Measurements from ENCODE around the gene TBCD. TPM values are rescaled to one million over a fixed set of nuclear protein-coding genes. Genes with fewer than 3 reads are reported as not detected.

The TBCD gene
- polyA plus RNA-seq, 6 donors from 2014 or later, result 23.6 to 34.7 (median 27.5) TPM

DNA sequence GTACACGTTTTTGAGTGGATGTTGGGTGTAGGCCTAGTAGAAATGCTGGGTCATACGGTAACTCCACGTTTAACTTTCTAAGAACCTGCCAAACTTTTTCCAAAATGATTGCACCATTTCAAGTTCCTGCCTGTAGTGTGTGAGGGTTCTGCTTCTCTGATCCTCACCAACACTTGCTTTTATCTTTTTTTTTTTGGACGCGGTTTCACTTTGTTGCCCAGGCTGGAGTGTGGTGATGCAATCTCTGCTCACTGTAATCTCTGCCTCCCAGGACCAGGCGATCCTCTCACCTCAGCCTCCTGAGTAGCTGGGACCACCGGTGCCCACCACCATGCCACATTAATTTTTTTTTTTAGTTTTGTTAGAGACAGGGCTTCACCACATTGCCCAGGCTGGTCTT lies 64.5 kb downstream of the TBCD start:
- H3K4me3 Mint-ChIP-seq, result peak overlapping the region in 1 of 8 donors; percentile 44
- DNase-seq (no peak), ATAC-seq (ENCODE audit: low read depth in 2 of 2) (no peak)
- peak overlapping the region in 2 of 6 donors; percentile 44 to 47 for H3K27ac Mint-ChIP-seq
- peaks cover 28 to 52% (median 31%) of the 10 kb centered on the region in 3 donors for H3K4me1 Mint-ChIP-seq
- peaks cover 3 to 14% (median 4%) of the 10 kb centered on the region in 7 donors for H3K9me3 Mint-ChIP-seq
- H3K27me3 Mint-ChIP-seq, result no peaks in the 10 kb centered on the region
- H3K36me3 Mint-ChIP-seq, result peaks cover 12 to 41% of the 10 kb centered on the region in 2 donors

DNA sequence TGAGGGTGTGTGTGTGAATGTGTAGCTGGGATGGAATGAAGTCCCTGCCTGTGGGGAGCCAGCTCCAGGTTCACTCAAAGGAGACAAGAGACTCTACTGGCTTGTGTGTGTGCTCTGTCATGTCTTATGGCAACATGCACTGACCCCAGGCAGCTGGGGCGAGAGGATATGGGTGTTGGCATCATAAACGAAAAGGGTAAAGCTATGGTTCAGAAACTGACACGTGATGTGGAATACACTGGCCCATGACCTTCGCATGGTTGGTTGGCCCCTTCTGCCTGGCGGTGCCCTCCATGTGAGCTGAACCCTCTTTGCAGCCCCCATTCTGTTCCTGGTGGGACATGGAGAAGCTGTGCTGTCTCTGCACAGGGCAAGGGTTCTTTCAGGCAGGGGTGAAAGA lies 66.1 kb downstream of the TBCD start:
- peak overlapping the region in 7 of 8 donors; percentile 26 to 86 (median 77) for H3K4me3 Mint-ChIP-seq

DNA sequence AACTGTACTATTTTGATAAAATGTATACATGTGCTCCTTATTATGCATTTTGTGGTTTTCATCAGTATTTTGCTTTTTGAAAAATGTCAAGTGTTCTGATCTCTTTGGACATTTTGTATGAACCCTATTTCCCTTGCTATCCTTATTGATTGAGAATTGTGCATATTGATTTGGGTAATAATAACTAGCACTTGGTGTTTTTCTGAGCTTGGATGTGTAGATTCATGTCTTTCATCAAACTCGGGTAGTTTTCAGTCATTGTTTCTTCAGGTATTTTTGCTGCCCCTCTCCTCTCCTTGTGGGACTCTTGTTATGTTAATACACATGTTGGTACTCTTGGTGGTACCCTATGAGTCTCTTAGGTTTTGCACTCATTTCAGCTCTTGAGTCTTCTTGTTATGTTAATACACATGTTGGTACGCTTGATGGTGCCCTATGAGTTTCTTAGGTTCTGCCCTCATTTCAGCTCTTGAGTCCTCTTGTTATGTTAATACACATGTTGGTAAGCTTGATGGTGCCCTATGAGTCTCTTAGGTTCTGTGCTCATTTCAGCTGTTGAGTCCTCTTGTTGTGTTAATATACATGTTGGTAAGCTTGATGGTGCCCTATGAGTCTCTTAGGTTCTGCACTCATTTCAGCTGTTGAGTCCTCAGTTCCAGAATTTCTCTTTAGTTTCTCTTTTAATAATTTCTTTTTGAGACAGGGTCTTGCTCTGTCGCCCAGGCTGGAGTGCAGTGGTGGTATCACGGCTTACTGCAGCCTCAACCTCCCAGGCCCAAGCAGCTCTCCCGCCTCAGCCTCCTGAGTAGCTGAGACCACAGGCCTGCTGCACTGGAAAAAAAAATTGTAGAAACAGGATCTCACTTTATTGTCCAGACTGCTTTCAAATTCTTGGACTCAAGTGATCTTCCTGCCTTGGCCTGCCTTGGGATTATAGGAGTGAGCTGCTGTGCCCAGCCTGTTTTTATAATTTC lies 68.7 kb downstream of the TBCD start:
- Mint-ChIP-seq H3K27me3 (no peaks in the 10 kb centered on the region), H3K4me3 (peak overlapping the region in 4 of 8 donors; percentile 1 to 43 (median 20)), H3K4me1 (peaks cover 31 to 42% (median 35%) of the 10 kb centered on the region in 3 donors), H3K9me3 (peaks cover 3 to 14% (median 4%) of the 10 kb centered on the region in 7 donors), H3K36me3 (peaks cover 9 to 14% of the 10 kb centered on the region in 2 donors), H3K27ac (peak overlapping the region in 5 of 6 donors; percentile 15 to 81 (median 70))
- no peak for ATAC-seq (ENCODE audit: low read depth in 2 of 2)
- no peak for DNase-seq

More for the DNA sequence above, 66.1 kb downstream of the TBCD start:
- H3K27me3 Mint-ChIP-seq, result no peaks in the 10 kb centered on the region
- peaks cover 21 to 34% of the 10 kb centered on the region in 2 donors for H3K36me3 Mint-ChIP-seq
- H3K27ac Mint-ChIP-seq, result peak overlapping the region; percentile 11 to 97 (median 86)
- peaks cover 31 to 52% (median 35%) of the 10 kb centered on the region in 3 donors for H3K4me1 Mint-ChIP-seq
- peaks cover 3 to 14% (median 4%) of the 10 kb centered on the region in 7 donors for H3K9me3 Mint-ChIP-seq
- DNase-seq, result no peak
- no peak for ATAC-seq (ENCODE audit: low read depth in 2 of 2)

DNA sequence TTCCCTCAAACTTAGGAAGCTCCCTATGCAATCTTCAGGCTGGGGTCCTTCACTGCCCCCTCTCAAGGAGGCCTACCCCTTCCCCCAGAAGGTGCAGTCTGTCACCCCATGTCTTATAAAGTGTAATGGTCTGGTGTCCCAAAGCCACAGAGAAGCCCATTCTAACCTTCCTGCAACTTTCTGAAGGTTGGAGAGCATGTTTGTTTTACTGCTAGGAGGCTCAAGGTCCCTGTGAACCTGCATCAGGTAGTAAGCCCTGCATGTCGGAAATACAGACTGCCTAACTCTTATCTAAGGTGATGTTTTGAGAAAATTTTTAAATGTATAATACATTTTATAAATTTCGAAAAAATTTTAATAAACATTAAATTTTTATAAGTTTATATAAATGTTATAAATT lies 69.7 kb downstream of the TBCD start:
- peaks cover 9 to 14% of the 10 kb centered on the region in 2 donors for H3K36me3 Mint-ChIP-seq
- H3K4me1 Mint-ChIP-seq, result peaks cover 31 to 35% (median 33%) of the 10 kb centered on the region in 3 donors

DNA sequence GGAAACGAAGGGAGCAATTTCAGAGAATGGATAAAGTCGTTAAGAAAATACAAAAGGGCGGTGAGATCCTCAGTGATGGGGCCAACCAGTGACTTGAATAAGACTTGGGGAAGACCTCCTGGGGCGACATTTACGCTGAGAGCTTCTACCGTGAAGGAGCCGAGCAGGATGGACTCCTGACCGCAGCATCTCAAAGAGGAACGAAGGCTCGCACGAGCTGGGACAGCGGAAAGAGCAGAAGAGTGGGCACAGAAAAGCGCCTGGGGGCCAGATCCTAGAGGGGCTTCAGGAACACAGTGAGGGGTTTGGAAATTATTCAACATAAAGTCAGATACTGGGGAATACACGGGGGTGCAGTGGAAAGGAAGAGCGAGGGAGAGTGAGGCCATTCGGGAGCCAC lies 70.4 kb downstream of the TBCD start:
- no peak for ATAC-seq (ENCODE audit: low read depth in 2 of 2)
- no peak for DNase-seq
- peaks cover 3 to 14% (median 4%) of the 10 kb centered on the region in 7 donors for H3K9me3 Mint-ChIP-seq
- peaks cover 9 to 14% of the 10 kb centered on the region in 2 donors for H3K36me3 Mint-ChIP-seq
- H3K27ac Mint-ChIP-seq, result peak overlapping the region in 1 of 6 donors; percentile 88
- H3K4me1 Mint-ChIP-seq, result peaks cover 31 to 35% (median 33%) of the 10 kb centered on the region in 3 donors
- H3K27me3 Mint-ChIP-seq, result no peaks in the 10 kb centered on the region
- H3K4me3 Mint-ChIP-seq, result peak overlapping the region in 1 of 8 donors; percentile 54

More for the DNA sequence above, 69.7 kb downstream of the TBCD start:
- no peaks in the 10 kb centered on the region for H3K27me3 Mint-ChIP-seq
- DNase-seq (no peak), ATAC-seq (ENCODE audit: low read depth in 2 of 2) (no peak)
- no peak overlapping the region for H3K27ac Mint-ChIP-seq
- peaks cover 3 to 14% (median 4%) of the 10 kb centered on the region in 7 donors for H3K9me3 Mint-ChIP-seq
- H3K4me3 Mint-ChIP-seq, result no peak overlapping the region

DNA sequence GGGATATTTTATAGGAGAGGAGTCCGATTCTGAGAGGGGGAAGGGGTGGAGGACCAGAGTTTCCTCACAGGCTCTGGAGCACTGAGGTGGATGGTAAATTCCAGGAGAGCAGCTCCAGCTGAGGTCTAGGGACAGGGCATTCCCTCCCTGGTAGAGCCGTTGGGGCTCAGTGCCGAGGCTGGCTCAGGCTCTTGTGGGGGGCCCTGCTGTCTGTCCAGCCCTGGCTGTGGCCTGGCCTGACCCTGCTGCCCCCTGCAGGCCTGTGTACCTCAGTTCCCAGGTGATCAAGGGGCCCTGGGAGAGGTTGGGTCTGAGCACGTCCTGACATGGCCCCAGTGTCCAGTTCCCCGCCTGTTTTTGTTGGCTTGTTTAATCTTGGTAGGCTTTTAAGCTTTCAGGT lies 71.1 kb downstream of the TBCD start:
- Mint-ChIP-seq H3K4me3 (no peak overlapping the region), H3K9me3 (peaks cover 3 to 14% (median 4%) of the 10 kb centered on the region in 7 donors), H3K27me3 (no peaks in the 10 kb centered on the region), H3K36me3 (peaks cover 12 to 14% of the 10 kb centered on the region in 2 donors), H3K27ac (no peak overlapping the region), H3K4me1 (peaks cover 24 to 34% (median 26%) of the 10 kb centered on the region in 3 donors)
- DNase-seq, result no peak
- no peak for ATAC-seq (ENCODE audit: low read depth in 2 of 2)

DNA sequence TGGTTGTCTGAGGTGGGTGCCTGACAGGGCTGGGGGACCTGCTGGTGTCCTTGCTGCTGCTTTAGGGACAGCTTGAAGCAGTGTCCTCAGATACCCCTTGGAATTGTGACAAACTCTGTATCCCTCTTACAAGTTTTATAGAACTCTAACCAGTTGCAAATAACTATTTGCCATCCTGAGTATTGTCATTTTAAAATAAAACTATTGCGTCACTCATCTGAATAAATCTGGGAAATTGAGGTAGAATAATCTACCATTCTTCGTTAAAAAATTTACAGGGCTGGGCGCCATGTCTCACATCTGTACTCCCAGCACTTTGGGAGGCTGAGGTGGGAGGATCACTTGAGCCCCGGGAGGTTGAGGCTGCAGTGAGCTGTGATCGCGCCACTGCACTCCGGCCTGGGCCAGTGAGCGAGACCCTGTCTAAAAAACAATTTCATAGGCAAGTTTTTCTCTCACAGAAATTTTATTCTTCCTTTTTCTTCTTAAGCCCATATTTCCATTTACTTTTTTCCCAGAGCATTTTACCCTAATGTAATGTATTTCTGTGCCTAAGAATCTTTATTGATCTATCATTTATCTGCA lies 73.8 kb downstream of the TBCD start:
- no peak for DNase-seq
- no peak overlapping the region for H3K27ac Mint-ChIP-seq
- no peaks in the 10 kb centered on the region for H3K27me3 Mint-ChIP-seq
- H3K9me3 Mint-ChIP-seq, result peaks cover 0 to 7% (median under 1%) of the 10 kb centered on the region in 7 donors
- H3K36me3 Mint-ChIP-seq, result peaks cover 9 to 20% of the 10 kb centered on the region in 2 donors
- H3K4me1 Mint-ChIP-seq, result peaks cover 0 to 29% (median 13%) of the 10 kb centered on the region in 3 donors
- no peak for ATAC-seq (ENCODE audit: low read depth in 2 of 2)
- H3K4me3 Mint-ChIP-seq, result no peak overlapping the region

DNA sequence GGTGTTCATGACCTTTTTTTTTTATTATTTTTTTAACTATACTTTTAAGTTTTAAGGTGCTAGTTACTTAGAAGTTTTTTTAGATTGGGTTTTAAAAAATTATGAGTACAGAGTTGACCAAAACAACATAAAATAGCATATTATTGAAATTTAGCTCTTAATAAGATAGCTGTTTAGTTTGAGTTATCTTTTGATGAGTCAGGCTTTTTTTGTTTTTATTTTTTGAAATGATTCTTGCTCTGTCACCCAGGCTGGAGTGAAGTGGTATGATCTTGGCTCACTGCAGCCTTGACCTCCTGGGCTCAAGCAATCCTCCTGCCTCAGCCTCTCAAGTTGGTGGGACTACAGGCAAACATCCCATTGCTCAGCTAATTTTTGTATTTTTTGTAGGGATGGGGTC lies 74.3 kb downstream of the TBCD start:
- Mint-ChIP-seq H3K36me3 (peaks cover 9 to 17% of the 10 kb centered on the region in 2 donors), H3K27me3 (no peaks in the 10 kb centered on the region), H3K27ac (no peak overlapping the region), H3K9me3 (peaks cover 0 to 5% (median 0%) of the 10 kb centered on the region in 7 donors), H3K4me1 (peaks cover 0 to 26% (median 9%) of the 10 kb centered on the region in 3 donors), H3K4me3 (no peak overlapping the region)
- ATAC-seq (ENCODE audit: low read depth in 2 of 2), result no peak
- DNase-seq, result no peak

DNA sequence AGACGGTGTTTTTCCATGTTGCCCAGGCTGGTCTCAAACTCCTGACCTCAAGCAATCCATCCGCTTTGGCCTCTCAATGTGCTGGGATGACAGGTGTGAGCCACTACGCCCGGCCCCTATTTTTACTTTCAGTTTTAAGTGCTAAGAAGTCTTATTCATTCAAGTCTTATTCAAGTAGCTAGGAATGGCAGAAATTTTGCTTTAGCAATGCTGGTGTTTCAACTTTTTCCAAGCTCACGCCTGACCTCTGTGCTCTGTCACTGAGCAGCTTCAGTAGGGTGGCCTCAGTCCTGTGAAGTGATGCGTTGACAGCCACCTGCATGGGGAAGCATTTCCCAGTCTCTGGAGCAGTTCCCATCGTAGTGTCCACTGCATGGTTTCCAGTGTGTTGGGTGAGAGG lies 75.1 kb downstream of the TBCD start:
- ATAC-seq (ENCODE audit: low read depth in 2 of 2) (no peak), DNase-seq (no peak)
- Mint-ChIP-seq H3K4me3 (no peak overlapping the region), H3K27ac (no peak overlapping the region), H3K36me3 (peaks cover 8 to 17% of the 10 kb centered on the region in 2 donors), H3K4me1 (peaks cover 0 to 23% (median 15%) of the 10 kb centered on the region in 3 donors), H3K9me3 (peaks cover 0 to 5% (median 0%) of the 10 kb centered on the region in 7 donors), H3K27me3 (no peaks in the 10 kb centered on the region)

DNA sequence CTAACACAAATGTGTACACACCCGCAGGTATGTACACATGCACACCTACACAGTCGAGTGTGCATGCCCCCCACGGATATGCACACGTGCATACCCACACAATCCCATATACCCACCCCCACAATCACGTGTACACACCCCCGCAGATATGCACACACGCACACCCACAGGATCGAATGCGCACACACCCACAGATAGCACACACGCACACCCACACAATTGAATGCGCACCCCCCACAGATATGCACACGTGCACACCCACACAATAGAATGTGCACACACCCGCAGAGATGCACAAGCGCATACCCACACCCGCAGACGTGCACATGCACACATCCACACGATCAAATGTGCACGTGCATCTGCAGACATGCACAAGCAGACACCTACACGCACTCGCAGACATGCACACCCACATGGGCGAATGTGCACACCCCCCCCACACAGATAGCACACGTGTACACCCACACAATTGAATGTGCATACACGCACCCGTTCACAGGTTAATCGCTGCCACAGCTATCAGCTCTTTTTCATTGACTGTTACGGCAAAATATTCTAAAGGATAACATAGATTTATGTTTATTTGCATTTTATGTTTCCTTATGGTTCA lies 77.1 kb downstream of the TBCD start:
- no peak for DNase-seq
- Mint-ChIP-seq H3K27ac (peak overlapping the region in 1 of 6 donors; percentile 32), H3K9me3 (peaks cover 0 to 5% (median 0%) of the 10 kb centered on the region in 7 donors), H3K4me1 (peaks cover 0 to 17% (median 15%) of the 10 kb centered on the region in 3 donors), H3K4me3 (no peak overlapping the region), H3K36me3 (peaks cover 0 to 17% of the 10 kb centered on the region in 2 donors), H3K27me3 (no peaks in the 10 kb centered on the region)
- no peak for ATAC-seq (ENCODE audit: low read depth in 2 of 2)

DNA sequence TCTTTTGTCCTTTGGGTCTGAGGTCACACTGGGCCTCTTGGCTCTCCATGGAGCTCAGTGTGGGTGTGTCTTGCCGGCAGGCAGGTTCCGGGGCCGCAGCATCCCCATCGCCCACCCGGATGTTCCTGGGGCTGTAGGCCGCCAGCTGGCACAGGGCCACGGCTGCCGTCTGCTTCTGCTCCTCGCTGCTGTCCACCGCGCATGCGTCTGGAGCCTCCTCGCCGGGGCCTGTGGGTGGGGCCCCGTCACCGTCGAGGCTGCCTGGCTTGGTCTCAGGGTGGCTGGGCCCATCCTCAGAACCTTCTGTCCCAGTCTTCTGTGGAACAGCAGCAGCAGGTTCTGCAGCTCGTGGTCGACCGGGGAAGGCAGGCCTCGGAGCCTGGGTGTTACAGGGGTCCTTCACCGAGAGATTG lies 78.4 kb downstream of the TBCD start:
- ATAC-seq (ENCODE audit: low read depth in 2 of 2) (no peak), DNase-seq (no peak)
- Mint-ChIP-seq H3K27ac (no peak overlapping the region), H3K4me1 (peaks cover 0 to 17% (median 15%) of the 10 kb centered on the region in 3 donors), H3K36me3 (peaks cover 0 to 17% of the 10 kb centered on the region in 2 donors), H3K4me3 (no peak overlapping the region), H3K27me3 (no peaks in the 10 kb centered on the region), H3K9me3 (peaks cover 0 to 5% (median 0%) of the 10 kb centered on the region in 7 donors)

DNA sequence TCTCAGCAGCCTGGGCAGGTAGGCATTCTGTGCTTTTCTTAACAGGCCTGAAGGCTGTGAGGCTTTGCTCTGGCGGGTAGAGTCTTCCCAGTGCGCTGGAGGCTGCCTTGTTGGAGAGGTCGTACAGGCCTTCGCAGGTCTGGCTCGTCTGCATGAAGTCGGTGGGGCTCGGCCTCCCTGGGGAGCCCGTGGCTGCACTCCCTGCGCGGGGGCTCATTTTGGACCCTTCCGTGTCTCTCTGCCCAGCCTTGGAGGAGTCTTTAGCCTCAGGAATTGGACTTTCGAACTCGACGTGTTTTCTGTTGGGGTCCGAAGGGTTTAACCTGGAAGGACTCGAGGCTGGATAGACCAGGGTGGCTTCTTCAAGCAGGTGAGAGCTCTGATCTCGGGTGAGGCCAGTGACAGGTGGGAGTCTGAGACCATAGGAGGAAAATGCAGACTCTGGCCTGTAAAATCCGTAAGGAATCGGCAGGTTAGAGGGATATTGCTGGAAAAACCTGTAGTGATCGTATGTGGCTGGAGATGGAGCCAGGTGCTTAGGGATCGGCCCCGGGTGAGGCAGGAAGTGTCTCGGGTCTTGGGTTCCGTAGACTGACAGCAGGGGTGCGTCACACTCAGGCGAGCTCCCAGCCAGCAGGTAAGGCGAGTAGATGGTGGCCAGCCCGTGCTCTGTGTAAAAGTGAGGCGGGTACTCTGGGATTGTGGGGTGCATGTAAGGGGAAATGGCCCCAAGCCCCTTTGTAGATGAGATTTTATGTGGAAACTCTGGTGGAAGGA lies 79.4 kb downstream of the TBCD start:
- peaks cover 0 to 17% (median 15%) of the 10 kb centered on the region in 3 donors for H3K4me1 Mint-ChIP-seq
- peaks cover 0 to 5% (median 0%) of the 10 kb centered on the region in 7 donors for H3K9me3 Mint-ChIP-seq
- DNase-seq, result no peak
- H3K27me3 Mint-ChIP-seq, result no peaks in the 10 kb centered on the region
- H3K27ac Mint-ChIP-seq, result peak overlapping the region in 2 of 6 donors; percentile 28 to 31
- no peak for ATAC-seq (ENCODE audit: low read depth in 2 of 2)
- no peak overlapping the region for H3K4me3 Mint-ChIP-seq
- H3K36me3 Mint-ChIP-seq, result peaks cover 0 to 17% of the 10 kb centered on the region in 2 donors

Data from naive B cell (primary cell).